Glomerular visceral epithelial cell (primary cell): Measurements from ENCODE around the gene C2CD3.

Experiments used
- DNase-seq: peaks from one replicate; pipeline ENCODE4 v3.0.0-alpha.2; 2016; ENCODE audit errors: extremely low spot score

Gene C2CD3

DNA sequence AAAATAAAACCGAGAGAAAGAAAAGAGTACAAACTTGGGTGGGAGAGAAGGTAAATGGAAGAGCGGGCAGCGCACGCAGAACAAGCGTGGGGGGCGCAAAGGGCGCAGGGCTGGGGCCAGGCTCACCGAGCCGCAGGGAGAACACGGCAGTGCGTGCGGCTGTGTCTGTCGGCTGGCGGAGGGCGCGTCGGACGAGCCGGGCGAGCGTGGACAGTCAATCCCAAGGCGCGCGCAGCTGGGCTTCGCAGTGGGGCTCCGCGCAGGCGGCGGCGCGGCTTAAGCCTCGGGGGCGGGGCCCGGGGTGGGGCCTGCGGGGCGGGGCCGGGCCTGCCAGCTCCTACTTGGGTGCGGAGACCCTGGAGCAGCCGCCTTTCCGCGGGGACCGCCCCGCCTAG lies 188.2 kb downstream of the C2CD3 start, which contains the start of gene UCP2:
TSS of gene UCP2 (minus strand) at position 249 of the 395 bp plus-strand sequence. CDS start 4,465 bp downstream, outside the sequence.
- peak; percentile 87 for DNase-seq

- DNase-seq = no peak
Observed at GRCh38 chr11:73981051-73981805, 189.6 kb downstream of the C2CD3 start.

GRCh38 chr11:73980001-73980961 lies 190.5 kb downstream of the C2CD3 start:
- DNase-seq = peak; percentile 47

GRCh38 chr11:73978576-73979086 lies 192.2 kb downstream of the C2CD3 start:
- DNase-seq = no peak

GRCh38 chr11:73977856-73978519 lies 192.8 kb downstream of the C2CD3 start:
- no peak for DNase-seq

DNA sequence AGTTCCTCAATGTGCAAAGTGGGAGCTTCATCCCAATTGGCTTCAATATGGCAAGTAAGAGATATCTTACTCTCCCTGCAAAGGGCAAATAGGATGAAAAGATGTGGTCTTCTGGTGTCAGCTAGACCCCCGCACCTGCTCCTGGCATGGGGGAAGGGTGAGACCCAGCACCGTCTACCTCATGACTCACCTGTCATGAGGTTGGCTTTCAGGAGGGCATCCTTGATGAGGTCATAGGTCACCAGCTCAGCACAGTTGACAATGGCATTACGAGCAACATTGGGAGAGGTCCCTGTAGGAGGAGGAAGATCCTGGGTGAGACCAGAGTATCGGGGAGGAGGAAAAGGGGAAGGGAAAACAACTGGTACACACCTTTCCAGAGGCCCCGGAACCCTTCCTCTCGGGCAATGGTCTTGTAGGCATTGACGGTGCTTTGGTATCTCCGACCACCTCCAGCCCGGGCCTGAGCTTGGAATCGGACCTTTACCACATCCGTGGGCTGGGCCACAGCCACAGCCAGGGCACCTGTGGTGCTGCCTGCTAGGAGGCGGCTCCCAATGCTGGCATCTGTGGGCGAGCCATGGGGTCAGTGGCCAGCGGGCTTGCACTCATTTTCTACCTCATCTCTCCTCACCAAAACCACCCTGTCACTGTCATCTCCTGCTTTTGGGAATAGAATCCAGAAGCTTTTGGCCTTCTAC lies 194.2 kb downstream of the C2CD3 start:
- no peak for DNase-seq

DNA sequence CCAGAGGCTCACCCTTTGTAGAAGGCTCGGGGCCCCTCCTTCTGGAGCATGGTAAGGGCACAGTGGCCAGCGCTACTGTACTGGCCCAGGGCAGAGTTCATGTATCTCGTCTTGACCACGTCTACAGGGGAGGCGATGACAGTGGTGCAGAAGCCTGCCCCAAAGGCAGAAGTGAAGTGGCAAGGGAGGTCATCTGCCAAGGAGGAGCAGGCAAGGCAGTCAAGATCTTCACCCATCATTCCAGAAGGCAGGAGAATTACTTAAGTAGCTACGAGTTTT lies 195.4 kb downstream of the C2CD3 start:
- no peak for DNase-seq

GRCh38 chr11:73974604-73975478 lies 196.0 kb downstream of the C2CD3 start:
- no peak for DNase-seq

DNA sequence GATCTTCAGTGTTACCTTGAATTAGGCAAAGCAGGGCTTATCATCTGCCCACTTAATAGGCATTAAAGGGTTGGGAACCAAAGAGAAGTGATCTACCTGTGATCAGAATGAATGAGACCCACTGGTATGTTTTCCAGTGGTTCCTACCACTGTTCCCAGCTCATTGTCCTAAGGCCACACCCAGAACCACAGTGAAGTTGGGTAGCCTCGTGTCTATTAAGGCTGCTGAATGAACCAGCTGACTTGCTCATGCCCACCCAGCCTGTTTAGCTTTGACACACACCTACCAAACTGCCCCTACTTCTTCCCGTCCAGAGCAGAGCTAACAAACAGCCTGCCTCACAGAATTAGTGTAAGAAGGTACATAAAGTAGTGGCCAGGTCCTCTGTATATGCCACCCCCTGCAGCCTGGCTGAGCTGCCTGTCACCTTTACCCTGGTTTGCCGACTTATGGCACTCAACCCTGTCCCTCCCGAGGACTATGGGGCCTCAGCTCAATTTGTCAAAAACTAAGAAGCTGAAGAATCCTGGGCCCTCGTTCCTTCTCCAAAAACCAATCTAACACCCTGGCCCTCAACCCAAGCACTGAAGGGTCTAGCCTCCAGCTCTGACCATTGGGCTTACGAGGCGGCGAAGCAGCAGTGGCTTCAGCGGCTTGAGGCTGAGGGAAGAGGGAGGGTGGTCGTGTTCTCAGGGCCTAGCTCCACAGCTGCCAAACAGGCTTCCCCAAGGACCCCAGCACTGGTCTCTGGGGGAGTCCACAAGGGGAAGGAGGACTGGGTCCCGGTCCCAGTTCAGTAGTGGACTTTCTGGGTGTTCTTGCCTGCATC lies 198.0 kb downstream of the C2CD3 start:
- DNase-seq = no peak

DNA sequence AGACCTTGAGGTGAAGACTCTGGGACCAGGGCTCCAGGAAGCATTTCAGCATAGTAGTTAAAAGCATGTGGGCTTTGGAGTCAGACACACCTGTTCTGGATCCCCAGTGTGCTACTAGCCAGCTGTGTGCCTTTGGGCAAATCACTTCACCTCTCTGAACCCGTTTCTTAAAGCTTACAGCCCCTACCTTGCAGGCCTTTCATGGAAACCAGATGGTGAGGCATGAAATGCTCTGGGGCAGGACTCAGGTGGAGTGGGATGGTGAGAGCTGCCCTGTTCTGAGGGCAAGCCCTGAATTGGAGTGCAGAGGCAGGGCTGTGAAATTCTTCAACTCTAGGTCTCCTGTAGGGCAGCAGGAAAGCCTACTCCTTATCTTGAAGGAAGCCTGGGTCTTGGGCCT lies 198.6 kb downstream of the C2CD3 start:
- no peak for DNase-seq

DNA sequence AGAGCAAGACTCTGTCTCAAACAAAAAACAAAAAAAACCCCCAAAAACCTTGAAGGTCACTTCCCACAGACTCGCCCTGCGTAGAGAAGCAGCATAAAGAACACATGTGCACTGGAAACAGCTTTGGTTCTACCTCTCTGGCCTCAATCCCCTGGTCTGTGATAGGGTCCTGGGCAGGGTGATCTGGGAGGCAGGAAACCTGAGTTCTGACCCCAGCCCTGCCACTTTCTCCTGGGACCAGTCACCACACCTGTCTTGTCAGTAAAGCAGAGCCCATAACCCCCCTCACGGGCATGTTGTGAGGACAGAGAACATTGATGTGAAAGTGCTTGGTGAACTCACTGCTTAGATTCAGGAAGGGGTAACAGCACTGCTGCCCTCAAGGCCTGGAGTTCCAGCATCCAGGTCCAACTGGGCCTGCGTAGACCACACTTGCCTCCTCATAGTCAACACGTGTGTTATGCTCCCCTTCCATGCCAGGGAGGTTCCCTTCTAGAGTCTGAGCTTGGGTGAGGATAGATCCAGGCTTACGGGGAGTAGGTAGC lies 199.6 kb downstream of the C2CD3 start:
- no peak for DNase-seq

GRCh38 chr11:73969991-73970800 lies 200.6 kb downstream of the C2CD3 start:
- no peak for DNase-seq

GRCh38 chr11:73969091-73969490 lies 201.7 kb downstream of the C2CD3 start:
- no peak for DNase-seq

- DNase-seq = no peak
Observed at GRCh38 chr11:73968356-73968966, 202.3 kb downstream of the C2CD3 start.

GRCh38 chr11:73965764-73966121 lies 205.1 kb downstream of the C2CD3 start:
- no peak for DNase-seq

DNA sequence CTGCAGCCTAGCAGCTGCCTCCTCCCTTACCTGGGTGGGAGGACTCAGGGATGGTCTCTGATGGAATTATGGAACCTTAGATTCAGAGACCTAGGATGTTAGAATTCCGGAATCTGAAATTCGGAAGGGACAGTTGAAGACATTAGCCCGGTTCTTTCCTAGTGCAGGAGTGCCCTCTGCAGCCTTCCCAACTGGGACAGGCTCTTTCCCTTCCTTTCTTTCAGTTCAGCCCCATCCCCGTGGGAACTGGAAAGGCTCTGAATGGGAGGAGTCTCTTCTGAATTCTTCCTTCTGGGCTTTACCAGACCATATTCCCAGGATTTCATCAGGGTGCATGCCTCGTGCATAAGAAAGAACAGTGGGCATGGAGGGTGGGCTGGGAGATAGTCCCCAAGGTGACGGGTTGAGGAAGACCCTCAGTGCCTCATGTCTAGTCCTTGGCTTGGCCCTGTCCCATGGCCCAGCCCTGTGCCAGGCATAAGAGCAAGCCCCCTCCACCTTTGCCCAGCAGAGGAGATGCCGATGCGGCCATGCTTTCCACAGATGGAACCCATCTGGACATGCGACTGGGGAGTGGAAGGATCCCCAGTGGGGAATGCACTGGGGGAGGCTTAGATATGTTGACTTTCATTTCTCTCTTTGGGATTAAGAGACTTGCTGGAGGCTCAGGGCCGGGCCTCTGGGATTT lies 205.6 kb downstream of the C2CD3 start:
- DNase-seq = no peak

DNA sequence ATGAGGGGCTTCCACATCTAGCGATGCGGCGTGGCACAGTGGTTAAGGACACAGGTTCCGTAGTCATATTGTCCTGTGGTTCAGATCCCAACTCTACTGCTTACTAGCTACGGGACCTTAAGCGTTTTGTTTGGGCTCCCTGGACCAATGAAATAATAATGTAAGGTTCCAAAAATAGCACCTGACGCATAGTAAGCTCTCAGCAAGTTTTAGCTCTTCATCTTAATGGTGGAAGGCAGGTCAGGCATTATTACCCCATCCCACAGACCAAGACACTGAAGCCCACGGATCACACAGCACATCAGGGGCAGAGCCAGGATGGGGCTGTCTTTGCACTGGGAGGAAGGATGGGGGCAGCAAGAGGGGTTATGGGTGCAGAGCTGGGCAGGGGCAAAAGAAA lies 206.9 kb downstream of the C2CD3 start:
- DNase-seq = no peak
